HEK293T (cell line): ENCODE measurements around the gene FOXP2.
"Not testable (repeated sequence)": the region's sequence is repeated elsewhere in the genome, so short reads cannot be mapped to it uniquely, and the experiment has no call there.

Experiments
- BHLHE40 ChIP-seq: fragments of 450-650 bp; IDR thresholded peaks from 2 replicates; pipeline ENCODE4 v1.6.1; 2016; ENCODE audit warnings: mild to moderate bottlenecking, moderate library complexity, borderline replicate concordance
- ELF4 ChIP-seq: fragments of 450-650 bp; IDR thresholded peaks from 2 replicates; pipeline ENCODE4 v1.6.1; 2017; ENCODE audit warnings: antibody characterized with exemption
- FOXA1 ChIP-seq: fragments of 450-650 bp; IDR thresholded peaks from 2 replicates; pipeline ENCODE4 v1.6.1; 2016; ENCODE audit warnings: mild to moderate bottlenecking
- FOXM1 ChIP-seq: fragments of 450-650 bp; IDR thresholded peaks from 2 replicates; pipeline ENCODE4 v1.6.1; 2017; ENCODE audit warnings: mild to moderate bottlenecking, borderline replicate concordance
- L3MBTL2 ChIP-seq: fragments of 450-650 bp; conservative IDR thresholded peaks from 2 replicates; pipeline ENCODE4 v1.6.1; 2016; ENCODE audit warnings: mild to moderate bottlenecking
- NFRKB ChIP-seq: fragments of 450-650 bp; IDR thresholded peaks from 2 replicates; pipeline ENCODE4 v1.6.1; 2016; ENCODE audit warnings: mild to moderate bottlenecking, moderate library complexity
- SP1 ChIP-seq: fragments of 450-650 bp; IDR thresholded peaks from 2 replicates; pipeline ENCODE4 v1.6.1; 2017
- SUZ12 ChIP-seq: fragments of 450-650 bp; IDR thresholded peaks from 2 replicates; pipeline ENCODE4 v1.6.1; 2016; ENCODE audit warnings: mild to moderate bottlenecking

- TF ChIP-seq ELF4, BHLHE40, FOXA1, NFRKB, SP1, SUZ12, FOXM1, L3MBTL2: not testable (repeated sequence)
Measured at GRCh38 chr7:114608822-114609221, 194.2 kb downstream of the FOXP2 start.
